HEK293 (cell line): Measurements from ENCODE around the gene KLF16.

Experiments used
- BCL11A ChIP-seq: fragments of 450-650 bp; formaldehyde crosslinking; IDR thresholded peaks from 2 replicates; pipeline ENCODE4 v1.5.1; 2016; ENCODE audit warnings: low read depth, missing biosample characterization, missing genetic modification characterization
- BCL6B ChIP-seq: fragments of 450-650 bp; formaldehyde crosslinking; IDR thresholded peaks from 2 replicates; pipeline ENCODE4 v1.5.1; 2017; ENCODE audit warnings: missing biosample characterization, missing genetic modification characterization
- GLIS1 ChIP-seq: fragments of 450-650 bp; formaldehyde crosslinking; IDR thresholded peaks from 2 replicates; pipeline ENCODE4 v1.5.1; 2016; ENCODE audit warnings: missing biosample characterization, missing genetic modification characterization
- HOXC10 ChIP-seq: sonication (generic); formaldehyde crosslinking; IDR thresholded peaks from 2 replicates; pipeline ENCODE4 v1.8.1; 2023; ENCODE audit warnings: mild to moderate bottlenecking, missing genetic modification reagents
- IKZF3 ChIP-seq: fragments of 450-650 bp; IDR thresholded peaks from 2 replicates; pipeline ENCODE4 v1.5.0; 2018; ENCODE audit warnings: missing biosample characterization, mild to moderate bottlenecking, missing genetic modification characterization, moderate library complexity
- PRDM10 ChIP-seq: fragments of 450-650 bp; formaldehyde crosslinking; IDR thresholded peaks from 2 replicates; pipeline ENCODE4 v1.5.1; 2016; ENCODE audit warnings: missing biosample characterization, missing genetic modification characterization
- REST ChIP-seq: fragments of 450-650 bp; formaldehyde crosslinking; IDR thresholded peaks from 2 replicates; pipeline ENCODE4 v1.5.1; 2016; ENCODE audit warnings: missing biosample characterization, missing genetic modification characterization
- SETDB1 ChIP-seq: IDR thresholded peaks from one replicate; pipeline ENCODE4 v1.6.1; 2017; ENCODE audit warnings: mild to moderate bottlenecking, low read length, moderate library complexity, mixed read lengths; ENCODE audit not compliant: insufficient read length
- ZNF155 ChIP-seq: fragments of 450-650 bp; formaldehyde crosslinking; IDR thresholded peaks from 2 replicates; pipeline ENCODE4 v1.5.1; 2016; ENCODE audit warnings: missing biosample characterization, missing genetic modification characterization
- ZNF2 ChIP-seq: fragments of 450-650 bp; formaldehyde crosslinking; IDR thresholded peaks from 2 replicates; pipeline ENCODE4 v1.5.1; 2016; ENCODE audit warnings: missing biosample characterization, missing genetic modification characterization
- ZNF202 ChIP-seq: fragments of 450-650 bp; formaldehyde crosslinking; IDR thresholded peaks from 2 replicates; pipeline ENCODE4 v1.5.1; 2016; ENCODE audit warnings: missing biosample characterization, missing genetic modification characterization, borderline replicate concordance
- ZNF211 ChIP-seq: fragments of 450-650 bp; formaldehyde crosslinking; IDR thresholded peaks from 2 replicates; pipeline ENCODE4 v1.5.1; 2016; ENCODE audit warnings: low read depth, missing biosample characterization, missing genetic modification characterization
- ZNF223 ChIP-seq: fragments of 450-650 bp; formaldehyde crosslinking; IDR thresholded peaks from 2 replicates; pipeline ENCODE4 v1.5.1; 2016; ENCODE audit warnings: missing biosample characterization, missing genetic modification characterization
- ZNF23 ChIP-seq: fragments of 450-650 bp; formaldehyde crosslinking; IDR thresholded peaks from 2 replicates; pipeline ENCODE4 v1.5.1; 2016; ENCODE audit warnings: missing biosample characterization, missing genetic modification characterization, borderline replicate concordance
- ZNF366 ChIP-seq: fragments of 450-650 bp; formaldehyde crosslinking; conservative IDR thresholded peaks from 2 replicates; pipeline ENCODE4 v1.5.1; 2016; ENCODE audit warnings: missing biosample characterization, missing genetic modification characterization
- ZNF394 ChIP-seq: fragments of 450-650 bp; formaldehyde crosslinking; IDR thresholded peaks from 2 replicates; pipeline ENCODE4 v1.5.1; 2016; ENCODE audit warnings: missing biosample characterization, missing genetic modification characterization, mild to moderate bottlenecking, moderate library complexity, borderline replicate concordance
- ZNF529 ChIP-seq: fragments of 450-650 bp; formaldehyde crosslinking; IDR thresholded peaks from 2 replicates; pipeline ENCODE4 v1.5.1; 2017; ENCODE audit warnings: missing genetic modification characterization, missing biosample characterization; ENCODE audit not compliant: insufficient replicate concordance
- ZNF544 ChIP-seq: fragments of 450-650 bp; formaldehyde crosslinking; IDR thresholded peaks from 2 replicates; pipeline ENCODE4 v1.5.0; 2017; ENCODE audit warnings: missing biosample characterization, missing genetic modification characterization
- ZNF561 ChIP-seq: fragments of 450-650 bp; IDR thresholded peaks from 2 replicates; pipeline ENCODE4 v1.5.1; 2018; ENCODE audit warnings: missing biosample characterization, missing genetic modification characterization, borderline replicate concordance
- ZNF585B ChIP-seq: fragments of 450-650 bp; formaldehyde crosslinking; IDR thresholded peaks from 2 replicates; pipeline ENCODE4 v1.5.1; 2016; ENCODE audit warnings: missing biosample characterization, missing genetic modification characterization
- ZNF610 ChIP-seq: fragments of 450-650 bp; formaldehyde crosslinking; IDR thresholded peaks from 2 replicates; pipeline ENCODE4 v1.5.1; 2016; ENCODE audit warnings: missing biosample characterization, missing genetic modification characterization, borderline replicate concordance
- ZNF623 ChIP-seq: fragments of 450-650 bp; formaldehyde crosslinking; IDR thresholded peaks from 2 replicates; pipeline ENCODE4 v1.5.1; 2016; ENCODE audit warnings: missing biosample characterization, missing genetic modification characterization
- ZNF776 ChIP-seq: fragments of 450-650 bp; formaldehyde crosslinking; IDR thresholded peaks from 2 replicates; pipeline ENCODE4 v1.5.0; 2017; ENCODE audit warnings: missing biosample characterization, missing genetic modification characterization, borderline replicate concordance
- ZNF837 ChIP-seq: fragments of 450-650 bp; formaldehyde crosslinking; IDR thresholded peaks from 2 replicates; pipeline ENCODE4 v1.5.1; 2016; ENCODE audit warnings: missing biosample characterization, missing genetic modification characterization
- ZXDB ChIP-seq: fragments of 450-650 bp; formaldehyde crosslinking; IDR thresholded peaks from 2 replicates; pipeline ENCODE4 v1.5.1; 2016; ENCODE audit warnings: missing biosample characterization, missing genetic modification characterization
- TF ChIP-seq, protein P1 (sequence below): fragments of 450-650 bp; formaldehyde crosslinking; IDR thresholded peaks from 2 replicates; pipeline ENCODE4 v1.5.1; 2017; ENCODE audit warnings: missing biosample characterization, mild to moderate bottlenecking, missing genetic modification characterization, moderate library complexity
- TF ChIP-seq, protein P2 (sequence below): fragments of 450-650 bp; formaldehyde crosslinking; IDR thresholded peaks from 2 replicates; pipeline ENCODE4 v1.5.1; 2016; ENCODE audit warnings: missing biosample characterization, missing genetic modification characterization
- TF ChIP-seq, protein P3 (sequence below): fragments of 450-650 bp; formaldehyde crosslinking; IDR thresholded peaks from 2 replicates; pipeline ENCODE4 v1.5.1; 2016; ENCODE audit warnings: missing biosample characterization, missing genetic modification characterization

The KLF16 gene

DNA sequence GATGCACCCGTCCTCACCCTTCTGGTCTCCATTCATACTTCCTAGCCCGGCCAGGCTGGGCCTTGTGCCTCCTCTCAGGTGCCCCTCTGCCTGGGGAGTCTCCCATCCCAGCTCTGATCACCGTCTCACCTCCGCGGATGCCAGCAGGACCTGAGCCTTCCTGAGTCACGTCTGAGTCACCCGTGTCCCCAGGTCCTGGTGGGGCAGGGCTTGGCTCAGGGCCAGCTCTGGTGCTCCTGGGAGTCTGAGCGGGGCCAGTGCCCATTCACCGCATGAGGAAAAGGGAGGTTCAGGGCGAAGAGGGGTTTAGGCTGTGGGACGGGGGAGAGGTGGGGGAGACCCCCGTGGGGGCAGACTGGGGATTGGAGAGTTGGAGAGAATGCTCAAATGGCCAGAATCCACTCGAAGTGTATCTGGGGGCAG, 51.9 kb downstream of the KLF16 start (continued):
- TF ChIP-seq ZNF610 (tag by site-specific recombination) (no peak), ZNF394 (no peak; the same call in 1 of the 2 replicates), HOXC10 (no peak), BCL11A (tag by site-specific recombination) (0 out of 2 replicates have a peak, but pooled peaks have one; percentile 15), PRDM10 (tag by site-specific recombination) (0 out of 2 replicates have a peak, but pooled peaks have one; percentile 24), ZNF202 (tag by site-specific recombination) (no peak), ZNF623 (no peak), ZNF776 (tag by site-specific recombination) (no peak), ZNF366 (0 out of 2 replicates have a peak, but pooled peaks have one; percentile 33), ZNF23 (tag by site-specific recombination) (no peak), ZNF223 (tag by site-specific recombination) (no peak), ZNF544 (tag by site-specific recombination) (no peak), ZNF155 (tag by site-specific recombination) (no peak), SETDB1 (no peak), ZNF529 (tag by site-specific recombination) (no peak), GLIS1 (peak; percentile 66), ZNF585B (tag by site-specific recombination) (no peak), BCL6B (tag by site-specific recombination) (no peak), ZXDB (tag by site-specific recombination) (no peak), ZNF211 (tag by site-specific recombination) (no peak), REST (tag by site-specific recombination) (no peak), IKZF3 (tag by site-specific recombination) (0 out of 2 replicates have a peak, but pooled peaks have one; percentile 7), ZNF2 (tag by site-specific recombination) (no peak), ZNF837 (tag by site-specific recombination) (no peak), ZNF561 (no peak)
- TF ChIP-seq, protein P1, sequence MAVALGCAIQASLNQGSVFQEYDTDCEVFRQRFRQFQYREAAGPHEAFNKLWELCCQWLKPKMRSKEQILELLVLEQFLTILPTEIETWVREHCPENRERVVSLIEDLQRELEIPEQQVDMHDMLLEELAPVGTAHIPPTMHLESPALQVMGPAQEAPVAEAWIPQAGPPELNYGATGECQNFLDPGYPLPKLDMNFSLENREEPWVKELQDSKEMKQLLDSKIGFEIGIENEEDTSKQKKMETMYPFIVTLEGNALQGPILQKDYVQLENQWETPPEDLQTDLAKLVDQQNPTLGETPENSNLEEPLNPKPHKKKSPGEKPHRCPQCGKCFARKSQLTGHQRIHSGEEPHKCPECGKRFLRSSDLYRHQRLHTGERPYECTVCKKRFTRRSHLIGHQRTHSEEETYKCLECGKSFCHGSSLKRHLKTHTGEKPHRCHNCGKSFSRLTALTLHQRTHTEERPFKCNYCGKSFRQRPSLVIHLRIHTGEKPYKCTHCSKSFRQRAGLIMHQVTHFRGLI (tag by site-specific recombination): no peak
- TF ChIP-seq, protein P2, sequence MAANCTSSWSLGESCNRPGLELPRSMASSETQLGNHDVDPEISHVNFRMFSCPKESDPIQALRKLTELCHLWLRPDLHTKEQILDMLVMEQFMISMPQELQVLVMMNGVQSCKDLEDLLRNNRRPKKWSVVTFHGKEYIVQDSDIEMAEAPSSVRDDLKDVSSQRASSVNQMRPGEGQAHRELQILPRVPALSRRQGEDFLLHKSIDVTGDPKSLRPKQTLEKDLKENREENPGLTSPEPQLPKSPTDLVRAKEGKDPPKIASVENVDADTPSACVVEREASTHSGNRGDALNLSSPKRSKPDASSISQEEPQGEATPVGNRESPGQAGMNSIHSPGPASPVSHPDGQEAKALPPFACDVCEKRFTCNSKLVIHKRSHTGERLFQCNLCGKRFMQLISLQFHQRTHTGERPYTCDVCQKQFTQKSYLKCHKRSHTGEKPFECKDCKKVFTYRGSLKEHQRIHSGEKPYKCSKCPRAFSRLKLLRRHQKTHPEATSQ (tag by site-specific recombination): no peak
- TF ChIP-seq, protein P3, sequence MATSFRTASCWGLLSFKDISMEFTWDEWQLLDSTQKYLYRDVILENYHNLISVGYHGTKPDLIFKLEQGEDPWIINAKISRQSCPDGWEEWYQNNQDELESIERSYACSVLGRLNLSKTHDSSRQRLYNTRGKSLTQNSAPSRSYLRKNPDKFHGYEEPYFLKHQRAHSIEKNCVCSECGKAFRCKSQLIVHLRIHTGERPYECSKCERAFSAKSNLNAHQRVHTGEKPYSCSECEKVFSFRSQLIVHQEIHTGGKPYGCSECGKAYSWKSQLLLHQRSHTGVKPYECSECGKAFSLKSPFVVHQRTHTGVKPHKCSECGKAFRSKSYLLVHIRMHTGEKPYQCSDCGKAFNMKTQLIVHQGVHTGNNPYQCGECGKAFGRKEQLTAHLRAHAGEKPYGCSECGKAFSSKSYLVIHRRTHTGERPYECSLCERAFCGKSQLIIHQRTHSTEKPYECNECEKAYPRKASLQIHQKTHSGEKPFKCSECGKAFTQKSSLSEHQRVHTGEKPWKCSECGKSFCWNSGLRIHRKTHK (tag by site-specific recombination): no peak
